ENCODE data around the gene TRPM1.

DNA sequence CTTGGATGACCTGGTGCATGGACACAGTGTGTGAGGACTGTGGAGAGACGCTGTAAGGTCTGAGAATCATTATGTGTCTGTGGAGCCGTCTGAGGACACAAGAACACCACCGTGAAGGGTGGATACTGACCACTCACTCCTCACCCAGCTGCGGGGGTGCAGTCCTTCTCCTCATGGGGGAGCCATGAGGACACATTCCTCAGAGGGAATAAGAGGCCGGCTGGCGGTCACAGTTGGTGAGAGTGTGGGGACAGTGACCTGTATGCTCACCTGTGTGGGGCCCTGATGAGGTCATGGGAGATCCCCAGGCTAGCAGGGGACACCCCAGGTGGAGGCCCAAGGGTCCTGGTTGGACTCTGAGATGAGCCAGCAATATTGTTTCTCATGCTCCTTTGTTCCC is 2.5 kb upstream of the TRPM1 start:
- TF ChIP-seq, protein P1, sequence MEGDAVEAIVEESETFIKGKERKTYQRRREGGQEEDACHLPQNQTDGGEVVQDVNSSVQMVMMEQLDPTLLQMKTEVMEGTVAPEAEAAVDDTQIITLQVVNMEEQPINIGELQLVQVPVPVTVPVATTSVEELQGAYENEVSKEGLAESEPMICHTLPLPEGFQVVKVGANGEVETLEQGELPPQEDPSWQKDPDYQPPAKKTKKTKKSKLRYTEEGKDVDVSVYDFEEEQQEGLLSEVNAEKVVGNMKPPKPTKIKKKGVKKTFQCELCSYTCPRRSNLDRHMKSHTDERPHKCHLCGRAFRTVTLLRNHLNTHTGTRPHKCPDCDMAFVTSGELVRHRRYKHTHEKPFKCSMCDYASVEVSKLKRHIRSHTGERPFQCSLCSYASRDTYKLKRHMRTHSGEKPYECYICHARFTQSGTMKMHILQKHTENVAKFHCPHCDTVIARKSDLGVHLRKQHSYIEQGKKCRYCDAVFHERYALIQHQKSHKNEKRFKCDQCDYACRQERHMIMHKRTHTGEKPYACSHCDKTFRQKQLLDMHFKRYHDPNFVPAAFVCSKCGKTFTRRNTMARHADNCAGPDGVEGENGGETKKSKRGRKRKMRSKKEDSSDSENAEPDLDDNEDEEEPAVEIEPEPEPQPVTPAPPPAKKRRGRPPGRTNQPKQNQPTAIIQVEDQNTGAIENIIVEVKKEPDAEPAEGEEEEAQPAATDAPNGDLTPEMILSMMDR (IDR thresholded peaks at IDR 0.05; ENCODE audit: low read length): no peak
- TF ChIP-seq EZH2 (optimal IDR thresholded peaks at IDR 0.05; ENCODE audit: low read depth, low read length): no peak
